Astrocyte of the cerebellum (primary cell): ENCODE measurements around the gene NUDT1.
A peak's percentile ranks its signal among the peaks of the same experiment; 100 is the strongest.

Source experiments
- DNase-seq: peaks from one replicate; pipeline ENCODE4 v3.0.0-alpha.2; 2011; ENCODE audit warnings: low read depth
- H3K4me3 ChIP-seq: 2 replicates; pipeline ENCODE4 v1.5.1; 2011; ENCODE audit warnings: mild to moderate bottlenecking, low read depth, low read length, moderate library complexity
- CTCF ChIP-seq: IDR thresholded peaks from 2 replicates; pipeline ENCODE4 v1.5.1; 2012; ENCODE audit warnings: low read length, low read depth, moderate library complexity, mild to moderate bottlenecking; ENCODE audit errors: missing control alignments
- in situ Hi-C: cut with HindIII; loops from 2 replicates; pipeline ENCODE4 v1.10.0; 2017; ENCODE audit warnings: low sequenced_read_pairs

NUDT1 gene

GRCh38 chr7:2201128-2201527 lies 40.9 kb upstream of the NUDT1 start:
- DNase-seq = no peak
- in situ Hi-C loops = loop anchor here (10.0 kb wide), 1 partner anchor 46 kb away; no protein-coding TSS in a partner anchor
- no peak for TF ChIP-seq CTCF
- H3K4me3 ChIP-seq = no peak overlapping the region

GRCh38 chr7:2201686-2202360 lies 40.2 kb upstream of the NUDT1 start:
- in situ Hi-C loops = loop anchor here (10.0 kb wide), 1 partner anchor 47 kb away; no protein-coding TSS in a partner anchor
- DNase-seq = no peak
- no peak for TF ChIP-seq CTCF
- H3K4me3 ChIP-seq = no peak overlapping the region

GRCh38 chr7:2202361-2202761 lies 39.7 kb upstream of the NUDT1 start:
- TF ChIP-seq CTCF = no peak
- H3K4me3 ChIP-seq = no peak overlapping the region
- in situ Hi-C loops = loop anchor here (10.0 kb wide), 1 partner anchor 48 kb away; no protein-coding TSS in a partner anchor
- no peak for DNase-seq

GRCh38 chr7:2202901-2203765 lies 38.9 kb upstream of the NUDT1 start:
- peak; percentile 27 for TF ChIP-seq CTCF
- no peak overlapping the region for H3K4me3 ChIP-seq
- DNase-seq = no peak
- in situ Hi-C loops = loop anchor here (10.0 kb wide), 1 partner anchor 48 kb away; no protein-coding TSS in a partner anchor

- TF ChIP-seq CTCF = no peak
- in situ Hi-C loops = loop anchor here (10.0 kb wide), 1 partner anchor 49 kb away; no protein-coding TSS in a partner anchor
- no peak overlapping the region for H3K4me3 ChIP-seq
- no peak for DNase-seq
Observed at GRCh38 chr7:2203766-2204300, 38.2 kb upstream of the NUDT1 start.

- DNase-seq = no peak
- no peak for TF ChIP-seq CTCF
- H3K4me3 ChIP-seq = no peak overlapping the region
- in situ Hi-C loops = loop anchor here (10.0 kb wide), 1 partner anchor 50 kb away; no protein-coding TSS in a partner anchor
Observed at GRCh38 chr7:2204446-2204845, 37.6 kb upstream of the NUDT1 start.
